ENCODE data around the gene COL23A1. TPM values are rescaled to one million over a fixed set of nuclear protein-coding genes. Genes with fewer than 3 reads are reported as not detected.

Gene COL23A1
- total RNA-seq, 1 donor from 2014 or later = 0.12 TPM

DNA sequence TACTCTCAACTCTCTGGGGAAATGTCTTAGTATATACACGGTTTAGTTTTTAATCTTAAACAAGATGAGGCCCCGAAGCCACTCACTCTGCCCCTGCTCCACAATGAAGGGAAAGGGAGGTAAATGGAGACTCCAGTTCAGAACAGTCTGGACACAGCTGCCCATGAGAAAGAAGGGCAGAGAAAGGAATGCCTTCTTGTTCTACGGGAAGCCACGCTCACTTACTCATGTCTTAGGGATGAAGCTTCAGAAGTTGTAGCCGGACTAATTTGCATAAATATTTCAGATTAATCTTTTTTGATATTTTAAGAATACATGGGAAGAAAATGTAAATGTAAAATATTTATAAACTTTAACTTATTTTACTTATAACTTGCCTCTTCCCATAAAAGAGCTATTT, 94.0 kb downstream of the COL23A1 start:
- no peaks in the 10 kb centered on the region for H3K36me3 Mint-ChIP-seq (ENCODE audit: low read depth)
- DNase-seq (ENCODE audit: low spot score) = no peak
- H3K9me3 Mint-ChIP-seq (ENCODE audit: low read depth) = peaks cover 12% of the 10 kb centered on the region
- no peak for TF ChIP-seq CTCF (IDR thresholded peaks at IDR 0.05)
- no peaks in the 10 kb centered on the region for H3K4me1 Mint-ChIP-seq (ENCODE audit: low read depth)
- no peaks in the 10 kb centered on the region for H3K27me3 Mint-ChIP-seq (ENCODE audit: low read depth)
- H3K4me3 Mint-ChIP-seq (ENCODE audit: unreplicated experiment) = no peak overlapping the region
- peak overlapping the region; percentile 60 for H3K27ac Mint-ChIP-seq (ENCODE audit: unreplicated experiment)

DNA sequence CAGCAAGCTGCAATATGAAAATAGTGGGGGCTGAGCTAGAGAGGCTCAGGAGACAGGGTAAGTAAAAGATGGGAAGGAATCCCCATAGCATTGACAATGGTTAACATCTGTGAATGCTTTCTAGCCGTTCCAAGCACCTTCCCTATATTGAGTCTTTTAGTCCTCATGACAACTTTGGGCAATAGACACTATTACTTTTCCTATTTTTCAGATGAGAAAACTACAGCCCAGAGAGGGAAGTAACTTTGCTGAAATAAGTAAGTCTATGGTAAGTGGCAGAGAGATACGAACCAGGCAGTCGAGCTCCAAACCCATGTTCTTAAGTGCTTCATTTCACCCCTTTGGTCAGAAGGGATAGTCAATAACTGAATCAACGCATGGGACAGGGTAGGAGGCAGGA, 94.5 kb downstream of the COL23A1 start:
- Mint-ChIP-seq H3K9me3 (ENCODE audit: low read depth) (peaks cover 9% of the 10 kb centered on the region), H3K4me3 (ENCODE audit: unreplicated experiment) (no peak overlapping the region), H3K27me3 (ENCODE audit: low read depth) (no peaks in the 10 kb centered on the region), H3K36me3 (ENCODE audit: low read depth) (no peaks in the 10 kb centered on the region), H3K4me1 (ENCODE audit: low read depth) (no peaks in the 10 kb centered on the region), H3K27ac (ENCODE audit: unreplicated experiment) (no peak overlapping the region)
- no peak for TF ChIP-seq CTCF (IDR thresholded peaks at IDR 0.05)
- no peak for DNase-seq (ENCODE audit: low spot score)

GRCh38 chr5:178492278-178492677, 97.9 kb downstream of the COL23A1 start:
- Mint-ChIP-seq H3K27ac (ENCODE audit: unreplicated experiment) (no peak overlapping the region), H3K9me3 (ENCODE audit: low read depth) (peaks cover 10% of the 10 kb centered on the region), H3K4me1 (ENCODE audit: low read depth) (no peaks in the 10 kb centered on the region), H3K36me3 (ENCODE audit: low read depth) (no peaks in the 10 kb centered on the region), H3K4me3 (ENCODE audit: unreplicated experiment) (no peak overlapping the region), H3K27me3 (ENCODE audit: low read depth) (peaks cover 4% of the 10 kb centered on the region)
- no peak for TF ChIP-seq CTCF (IDR thresholded peaks at IDR 0.05)
- DNase-seq (ENCODE audit: low spot score) = no peak

DNA sequence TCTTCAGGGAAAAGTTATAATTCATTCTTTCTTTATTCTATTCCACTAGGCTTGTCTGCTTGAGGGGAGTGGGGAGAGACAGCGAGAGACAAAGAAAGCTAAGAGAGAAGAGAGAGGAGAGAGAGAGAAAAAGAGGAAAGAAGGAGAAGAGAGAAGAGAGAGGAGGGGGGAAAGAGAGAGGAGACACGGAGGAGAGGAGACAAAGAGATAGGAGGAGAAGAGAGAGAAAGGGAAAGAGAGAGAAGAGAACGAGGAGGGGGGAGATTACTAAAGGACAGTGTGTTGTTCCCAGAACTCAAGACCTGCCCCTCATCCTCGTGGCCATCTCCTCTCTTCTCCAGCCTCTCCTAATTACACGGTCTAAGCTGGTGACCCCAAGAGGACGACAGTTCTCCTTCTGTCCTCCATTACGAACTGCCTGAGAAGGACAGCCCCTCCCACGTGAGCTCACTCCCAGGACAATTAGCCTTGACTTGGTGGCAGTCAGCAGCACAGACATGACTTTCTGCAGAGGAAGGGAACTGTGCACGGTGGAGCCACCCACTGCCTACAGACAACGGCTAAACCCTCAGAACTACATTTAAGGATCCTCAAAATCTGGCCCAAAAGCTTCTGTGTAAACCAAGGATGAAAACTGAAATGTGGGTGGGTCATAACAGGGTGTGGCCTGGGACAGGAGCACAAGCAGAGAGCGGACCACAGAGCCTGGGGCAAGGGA, 99.1 kb downstream of the COL23A1 start:
- Mint-ChIP-seq H3K27ac (ENCODE audit: unreplicated experiment) (no peak overlapping the region), H3K36me3 (ENCODE audit: low read depth) (no peaks in the 10 kb centered on the region), H3K27me3 (ENCODE audit: low read depth) (peaks cover 11% of the 10 kb centered on the region), H3K4me1 (ENCODE audit: low read depth) (no peaks in the 10 kb centered on the region), H3K9me3 (ENCODE audit: low read depth) (peaks cover 10% of the 10 kb centered on the region), H3K4me3 (ENCODE audit: unreplicated experiment) (no peak overlapping the region)
- no peak for DNase-seq (ENCODE audit: low spot score)
- no peak for TF ChIP-seq CTCF (IDR thresholded peaks at IDR 0.05)

DNA sequence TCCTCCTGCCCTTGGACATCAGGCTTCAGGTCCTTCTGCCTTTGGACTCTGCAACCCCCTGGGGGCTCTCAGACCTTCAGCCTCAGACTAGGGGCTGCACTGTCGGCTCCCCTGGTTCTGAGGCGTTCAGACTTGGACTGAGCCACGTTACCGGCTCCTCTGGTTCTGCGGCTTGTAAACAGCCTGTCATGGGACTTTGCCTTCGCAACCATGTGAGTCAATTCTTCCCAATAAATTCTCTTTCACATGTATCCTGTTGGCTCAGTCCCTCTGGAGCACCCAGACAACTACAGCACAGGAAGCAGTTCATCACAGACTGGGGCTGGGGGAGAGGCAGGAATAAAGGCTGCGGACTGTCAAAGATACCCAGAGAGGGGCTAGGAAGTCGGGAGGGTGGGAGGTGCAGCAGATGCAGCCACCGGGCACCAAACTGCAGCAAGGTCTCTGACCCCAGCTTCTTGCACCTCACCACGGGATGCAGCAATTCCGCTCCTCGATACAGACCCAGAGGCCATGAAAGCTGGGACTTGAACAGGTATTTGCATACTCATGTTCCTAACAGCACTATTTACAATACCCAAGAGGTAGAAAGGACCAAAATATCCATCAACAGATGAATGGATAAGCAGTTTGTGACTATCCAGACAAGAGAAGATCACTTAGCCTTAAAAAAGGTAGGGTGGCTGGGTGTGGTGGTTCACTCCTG, 100.8 kb downstream of the COL23A1 start:
- Mint-ChIP-seq H3K9me3 (ENCODE audit: low read depth) (peaks cover 10% of the 10 kb centered on the region), H3K36me3 (ENCODE audit: low read depth) (no peaks in the 10 kb centered on the region), H3K27me3 (ENCODE audit: low read depth) (peaks cover 14% of the 10 kb centered on the region), H3K27ac (ENCODE audit: unreplicated experiment) (no peak overlapping the region), H3K4me1 (ENCODE audit: low read depth) (no peaks in the 10 kb centered on the region), H3K4me3 (ENCODE audit: unreplicated experiment) (no peak overlapping the region)
- no peak for DNase-seq (ENCODE audit: low spot score)
- no peak for TF ChIP-seq CTCF (IDR thresholded peaks at IDR 0.05)

All from chondrocyte (in vitro differentiated cells).